Measurements from ENCODE around the gene CFAP57.

The CFAP57 gene

GRCh38 chr1:43288785-43289706 lies 116.9 kb downstream of the CFAP57 start:
- TF ChIP-seq CTCF (IDR thresholded peaks at IDR 0.05; ENCODE audit: unreplicated experiment in 3 of 3): no peak
- H3K4me3 Mint-ChIP-seq: no peak overlapping the region
- H3K9me3 Mint-ChIP-seq: no peaks in the 10 kb centered on the region
- peaks cover 18% of the 10 kb centered on the region for H3K27me3 Mint-ChIP-seq (ENCODE audit: low read depth)
- H3K4me1 Mint-ChIP-seq: no peaks in the 10 kb centered on the region
- H3K27ac Mint-ChIP-seq: no peak overlapping the region
- H3K36me3 Mint-ChIP-seq (ENCODE audit: low read depth): no peaks in the 10 kb centered on the region

GRCh38 chr1:43292216-43292615 lies 120.1 kb downstream of the CFAP57 start:
- Mint-ChIP-seq H3K4me3 (no peak overlapping the region), H3K27me3 (ENCODE audit: low read depth) (peaks cover 7% of the 10 kb centered on the region), H3K4me1 (peaks cover 11% of the 10 kb centered on the region), H3K9me3 (no peaks in the 10 kb centered on the region), H3K27ac (no peak overlapping the region), H3K36me3 (ENCODE audit: low read depth) (no peaks in the 10 kb centered on the region)
- TF ChIP-seq CTCF (IDR thresholded peaks at IDR 0.05; ENCODE audit: unreplicated experiment in 3 of 3): no peak

GRCh38 chr1:43292679-43293078 lies 120.5 kb downstream of the CFAP57 start:
- Mint-ChIP-seq H3K27me3 (ENCODE audit: low read depth) (peaks cover 3% of the 10 kb centered on the region), H3K9me3 (no peaks in the 10 kb centered on the region), H3K27ac (no peak overlapping the region), H3K36me3 (ENCODE audit: low read depth) (no peaks in the 10 kb centered on the region), H3K4me3 (no peak overlapping the region), H3K4me1 (peaks cover 11% of the 10 kb centered on the region)
- TF ChIP-seq CTCF (IDR thresholded peaks at IDR 0.05; ENCODE audit: unreplicated experiment in 3 of 3): no peak

GRCh38 chr1:43293176-43293575 lies 121.0 kb downstream of the CFAP57 start:
- Mint-ChIP-seq H3K27me3 (ENCODE audit: low read depth) (no peaks in the 10 kb centered on the region), H3K9me3 (no peaks in the 10 kb centered on the region), H3K36me3 (ENCODE audit: low read depth) (no peaks in the 10 kb centered on the region), H3K4me3 (no peak overlapping the region), H3K4me1 (peaks cover 11% of the 10 kb centered on the region), H3K27ac (peak overlapping the region in 1 of 3 experiments; percentile 60)
- no peak for TF ChIP-seq CTCF (IDR thresholded peaks at IDR 0.05; ENCODE audit: unreplicated experiment in 3 of 3)

GRCh38 chr1:43293896-43294760 lies 122.0 kb downstream of the CFAP57 start:
- TF ChIP-seq CTCF (IDR thresholded peaks at IDR 0.05; ENCODE audit: unreplicated experiment in 3 of 3): no peak
- Mint-ChIP-seq H3K36me3 (ENCODE audit: low read depth) (no peaks in the 10 kb centered on the region), H3K27me3 (ENCODE audit: low read depth) (no peaks in the 10 kb centered on the region), H3K4me3 (no peak overlapping the region), H3K4me1 (peaks cover 11% of the 10 kb centered on the region), H3K27ac (peak overlapping the region in 1 of 3 experiments; percentile 60), H3K9me3 (no peaks in the 10 kb centered on the region)

All from nephron (organoid).